D341Med (cell line): ENCODE data around the gene RAB10.
"Not testable (repeated sequence)": the region's sequence is repeated elsewhere in the genome, so short reads cannot be mapped to it uniquely, and the experiment has no call there.

ENCODE experiments used
- DNase-seq: peaks from one replicate; pipeline ENCODE4 v3.0.0; 2012; ENCODE audit warnings: low spot score

The RAB10 gene

DNA sequence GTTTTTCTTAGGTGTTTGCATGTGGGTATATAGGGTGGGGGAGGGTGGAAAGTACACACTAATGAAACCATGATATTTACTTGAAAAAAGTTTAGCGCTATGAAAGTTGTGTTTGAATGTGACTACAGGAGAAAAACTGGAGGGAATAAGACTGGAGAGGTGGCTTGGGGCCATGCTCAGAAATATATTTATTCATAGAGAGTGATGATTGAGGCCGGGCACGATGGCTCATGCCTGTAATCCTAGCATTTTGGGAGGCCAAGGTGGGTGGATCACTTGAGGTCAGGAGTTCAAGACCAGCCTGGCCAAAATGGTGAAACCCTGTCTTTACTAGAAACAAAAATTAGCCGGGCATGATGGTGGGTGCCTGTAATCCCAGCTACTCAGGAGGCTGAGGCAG, 55.0 kb downstream of the RAB10 start:
- not testable (repeated sequence) for DNase-seq

- no peak for DNase-seq
Observed at GRCh38 chr2:26089337-26089736, 55.5 kb downstream of the RAB10 start.

GRCh38 chr2:26095758-26096157, 61.9 kb downstream of the RAB10 start:
- DNase-seq: no peak

DNA sequence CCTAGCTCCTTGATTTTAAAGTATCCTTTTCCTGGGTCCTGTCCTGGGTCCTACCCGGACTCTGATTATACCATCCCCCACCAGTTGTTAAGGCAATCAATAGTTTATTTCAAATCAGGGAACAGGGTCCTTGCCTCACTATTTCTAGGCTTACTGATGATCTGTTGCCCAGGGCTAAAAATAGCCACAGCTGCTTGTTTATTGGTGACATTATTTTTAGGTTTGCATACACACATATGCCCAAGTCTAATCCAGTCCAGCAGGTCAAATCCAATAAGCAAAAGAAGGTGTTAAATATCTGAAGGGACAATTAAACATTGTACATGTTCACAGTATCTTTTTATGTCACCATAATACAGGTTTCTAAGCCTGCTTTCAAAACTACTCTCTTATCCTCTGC, 66.0 kb downstream of the RAB10 start:
- no peak for DNase-seq

- no peak for DNase-seq
Observed at GRCh38 chr2:26100384-26100783, 66.5 kb downstream of the RAB10 start.

DNA sequence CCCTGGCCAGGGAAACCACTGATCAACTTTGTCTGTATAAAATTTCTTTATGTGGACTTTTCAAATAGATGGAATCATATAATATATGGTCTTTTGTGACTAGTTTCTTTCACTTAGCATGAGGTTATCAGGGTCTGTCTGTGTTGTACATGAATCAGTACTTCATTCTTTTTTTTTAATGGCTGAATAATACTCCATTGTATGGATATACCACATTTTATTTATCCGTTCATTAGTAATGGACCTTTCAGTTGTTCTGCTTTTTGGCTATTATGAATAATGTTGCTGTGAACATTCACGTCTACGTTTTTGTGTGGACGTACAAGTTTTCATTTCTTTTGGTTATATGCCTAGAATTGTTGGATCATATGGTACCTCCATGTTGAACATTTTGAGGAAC, 69.9 kb downstream of the RAB10 start:
- DNase-seq: no peak

DNA sequence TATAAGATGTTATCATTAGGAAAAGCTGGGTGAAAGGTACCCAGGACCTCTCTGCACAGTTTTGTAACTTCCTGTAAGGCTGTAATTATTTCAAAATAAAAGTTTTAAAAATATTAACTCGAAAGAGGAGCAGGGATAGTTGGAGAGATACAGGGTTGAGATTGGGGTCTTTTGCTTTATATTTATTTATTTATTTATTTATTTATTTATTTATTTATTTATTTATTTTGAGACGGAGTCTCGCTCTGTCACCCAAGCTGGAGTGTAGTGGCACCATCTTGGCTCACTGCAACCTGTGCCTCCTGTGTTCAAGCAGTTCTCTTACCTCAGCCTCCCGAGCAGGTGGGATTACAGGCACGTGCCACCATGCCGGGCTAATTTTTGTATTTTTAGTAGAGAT, 74.8 kb downstream of the RAB10 start:
- DNase-seq: not testable (repeated sequence)

DNA sequence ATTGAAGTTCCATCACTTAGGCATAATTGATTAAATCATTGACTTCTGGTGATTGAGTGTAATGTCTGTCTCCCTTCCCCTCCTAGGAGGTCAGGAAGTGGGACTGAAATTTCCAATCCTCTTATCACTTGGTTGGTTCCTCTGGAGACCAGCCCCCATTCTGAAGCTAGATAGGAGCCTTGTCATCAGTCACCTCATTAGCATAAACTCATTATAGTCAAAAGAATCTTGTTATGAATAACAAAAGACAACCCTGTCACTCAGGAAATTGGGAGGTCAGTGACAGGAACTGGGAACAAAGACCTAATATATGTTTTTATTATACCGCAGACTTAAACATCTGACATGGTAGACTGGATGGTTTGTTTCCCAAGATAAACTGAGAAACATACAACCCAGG, 78.3 kb downstream of the RAB10 start:
- no peak for DNase-seq

- no peak for DNase-seq
Observed at GRCh38 chr2:26114151-26114550, 80.3 kb downstream of the RAB10 start.

GRCh38 chr2:26118682-26119081, 84.8 kb downstream of the RAB10 start:
- no peak for DNase-seq

DNA sequence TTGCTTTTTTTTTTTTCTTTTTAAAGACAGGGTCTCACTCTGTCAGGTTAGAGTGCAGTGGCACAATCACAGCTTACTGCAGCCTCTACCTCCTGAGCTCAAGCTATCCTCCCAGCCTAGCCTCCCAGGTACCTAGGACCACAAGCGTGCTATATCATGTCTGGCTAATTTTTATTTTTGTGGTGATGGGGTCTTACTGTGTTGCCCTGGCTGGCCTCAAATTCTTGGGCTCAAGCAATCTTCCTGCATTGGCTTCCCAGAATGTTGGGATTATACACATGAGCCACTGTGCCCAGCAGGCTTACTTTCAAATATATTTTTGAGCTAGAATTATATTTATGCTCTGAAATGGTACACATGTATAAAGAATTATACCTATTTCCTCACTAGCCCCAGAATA, 85.6 kb downstream of the RAB10 start:
- DNase-seq: no peak

DNA sequence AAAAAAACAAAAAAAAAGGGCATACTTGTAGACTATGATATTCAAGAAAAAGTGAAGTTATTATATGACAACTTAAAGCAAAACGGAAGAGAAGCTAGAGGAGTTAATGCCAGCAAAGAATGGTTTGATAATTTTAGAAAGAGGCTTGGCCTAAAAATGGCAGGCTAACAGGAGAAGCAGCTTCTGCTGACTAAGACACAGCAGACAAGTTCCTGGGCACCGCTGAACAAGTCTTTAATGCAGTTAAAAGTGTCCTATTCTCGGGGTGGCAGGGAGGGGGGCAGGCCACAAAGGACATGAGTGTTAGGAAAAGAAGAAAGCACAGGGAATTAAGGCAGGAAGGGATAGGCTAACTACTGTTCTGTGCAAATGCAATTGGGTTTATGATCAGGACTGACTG, 88.7 kb downstream of the RAB10 start:
- no peak for DNase-seq

GRCh38 chr2:26123426-26123825, 89.5 kb downstream of the RAB10 start:
- no peak for DNase-seq

GRCh38 chr2:26126074-26126473, 92.2 kb downstream of the RAB10 start:
- DNase-seq: no peak

- no peak for DNase-seq
Observed at GRCh38 chr2:26128176-26128575, 94.3 kb downstream of the RAB10 start.

GRCh38 chr2:26130763-26131162, 96.9 kb downstream of the RAB10 start:
- no peak for DNase-seq

DNA sequence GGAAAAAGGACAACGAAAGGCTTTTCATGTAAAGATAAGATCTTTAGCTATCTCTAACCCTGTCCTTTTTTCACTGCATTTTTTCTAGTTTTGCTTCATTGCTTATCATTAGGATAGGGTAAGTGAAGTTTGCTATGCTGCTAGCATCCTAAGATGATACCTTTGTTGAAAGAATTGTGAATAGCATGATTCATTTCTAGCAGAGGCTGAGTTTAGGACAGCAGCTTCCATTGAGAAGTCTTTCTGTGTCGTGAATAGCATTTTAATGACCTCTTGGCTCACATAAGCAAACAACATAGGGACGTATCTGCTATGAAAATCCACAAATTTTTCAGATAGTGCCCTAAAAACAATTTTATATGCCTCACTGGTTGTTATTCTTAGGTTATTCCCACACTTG, 102.6 kb downstream of the RAB10 start:
- DNase-seq: no peak

DNA sequence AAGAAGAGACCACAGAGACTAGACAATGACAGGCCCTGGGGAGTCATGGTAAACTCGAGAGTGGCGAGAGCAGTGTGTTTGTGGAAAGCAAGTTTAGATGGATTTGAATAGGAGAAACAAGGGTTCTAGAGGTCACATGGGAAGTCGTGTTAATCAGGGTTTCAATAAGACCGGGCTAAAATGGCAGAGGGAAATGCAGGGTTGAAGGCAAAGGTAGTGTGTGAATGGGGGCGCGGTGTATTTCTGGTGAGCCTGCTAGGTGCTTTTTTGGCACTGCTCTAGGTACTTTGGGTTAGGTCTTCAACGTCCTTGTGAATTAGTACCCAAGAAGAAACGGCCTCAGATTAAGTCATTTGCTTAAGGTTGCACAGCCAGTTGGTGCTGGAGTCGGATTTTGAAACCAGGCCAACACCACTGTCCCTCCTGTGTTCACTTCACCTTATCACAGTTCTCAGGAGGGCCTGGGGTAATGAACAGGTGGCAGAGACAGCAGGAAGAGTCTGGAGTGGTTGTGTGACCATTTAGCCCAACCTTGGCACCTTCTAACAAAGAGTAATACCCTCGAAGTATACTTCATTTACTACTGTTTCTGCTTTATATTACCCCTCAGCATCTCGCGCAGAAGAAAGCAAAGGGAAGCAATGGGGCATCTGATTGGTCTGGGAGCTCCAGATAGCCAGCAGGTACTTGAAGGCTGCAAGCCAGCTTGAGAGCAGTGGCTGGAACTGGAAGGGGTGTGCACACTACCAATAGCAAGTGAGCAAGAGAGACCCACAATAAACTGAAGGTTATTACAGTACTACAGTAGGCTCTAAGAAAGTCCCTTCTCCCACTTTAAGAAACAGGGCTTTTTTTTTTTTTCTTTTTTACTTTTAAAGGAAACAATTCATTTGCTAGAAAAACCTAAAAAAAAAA, 105.6 kb downstream of the RAB10 start:
- no peak for DNase-seq

GRCh38 chr2:26141145-26141769, 107.4 kb downstream of the RAB10 start:
- DNase-seq: no peak

GRCh38 chr2:26144031-26144430, 110.1 kb downstream of the RAB10 start:
- DNase-seq: no peak

GRCh38 chr2:26144953-26145680, 111.2 kb downstream of the RAB10 start:
- DNase-seq: peak; percentile 74

DNA sequence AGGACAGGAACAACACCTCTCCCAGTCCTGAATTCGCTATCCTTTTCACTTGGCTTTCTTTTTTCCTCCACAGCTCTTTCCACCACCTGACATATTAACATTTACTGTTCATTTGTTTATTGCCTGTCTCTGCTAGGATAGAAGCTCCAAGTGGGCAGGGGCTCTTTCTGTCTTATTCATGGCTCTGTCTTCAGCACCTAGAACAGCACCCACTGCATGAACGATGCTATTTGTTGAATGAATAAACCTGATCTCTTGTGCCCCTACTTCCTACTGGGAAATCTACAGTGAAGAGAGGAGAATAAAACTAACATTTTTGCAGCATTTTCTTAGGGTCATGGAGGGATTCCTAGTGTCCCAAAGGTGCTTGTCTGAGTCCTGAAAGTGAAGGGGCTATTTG, 114.6 kb downstream of the RAB10 start:
- no peak for DNase-seq

- no peak for DNase-seq
Observed at GRCh38 chr2:26150243-26150642, 116.4 kb downstream of the RAB10 start.
